ENCODE results near the gene DGKG. TPM values are rescaled to one million over a fixed set of nuclear protein-coding genes. Genes with fewer than 3 reads are reported as not detected.

The DGKG gene
- polyA plus RNA-seq, 1 donor (not counting 4 experiments of a cell fraction or from before 2014, with no cell fraction given): 0.22 TPM

- DNase-seq (ENCODE audit: low read depth, low spot score): peak; percentile 98
- TF ChIP-seq CTCF (optimal IDR thresholded peaks at IDR 0.05 in 1 of 3, IDR thresholded peaks at IDR 0.05 in 1 of 3, conservative IDR thresholded peaks at IDR 0.05 in 1 of 3; ENCODE audit: extremely low read depth in 1 of 3, insufficient read depth in 2 of 3, low read length in 3 of 3) (no peak), EZH2 (IDR thresholded peaks at IDR 0.05; ENCODE audit: low read length) (no peak)
- dilution Hi-C loops (cut with MboI; ENCODE audit: extremely low pct_ligation_motif_present, low sequenced_read_pairs): no loop called here
- peak overlapping the region; percentile 39 for H3K9ac ChIP-seq (ENCODE audit: control insufficient read depth, extremely low read depth, insufficient read depth, low read length)
- H3K9me1 ChIP-seq (ENCODE audit: control insufficient read depth, extremely low read depth, insufficient read depth, low read length): no peaks in the 10 kb centered on the region
- no peaks in the 10 kb centered on the region for H3K27me3 ChIP-seq (ENCODE audit: control insufficient read depth, extremely low read depth, insufficient read depth, low read length)
- H2AFZ ChIP-seq (ENCODE audit: control insufficient read depth, low read length): peak overlapping the region; percentile 57
- no peaks in the 10 kb centered on the region for H3K36me3 ChIP-seq (ENCODE audit: control insufficient read depth in 2 of 2, extremely low read depth in 1 of 2, insufficient read depth in 2 of 2, low read length in 2 of 2)
- H3K27ac ChIP-seq (ENCODE audit: control insufficient read depth, insufficient read depth, low read length): peak overlapping the region; percentile 79
- no peaks in the 10 kb centered on the region for H4K20me1 ChIP-seq (ENCODE audit: control insufficient read depth, extremely low read depth, insufficient read depth, low read length)
- H3K79me2 ChIP-seq (ENCODE audit: control insufficient read depth, insufficient read depth, low read length): no peaks in the 10 kb centered on the region
- peak overlapping the region; percentile 72 for H3K4me2 ChIP-seq (ENCODE audit: control insufficient read depth, extremely low read depth, insufficient read depth, low read depth, low read length)
- peak; percentile 97 for FAIRE-seq
- peaks cover 20% of the 10 kb centered on the region for H3K4me1 ChIP-seq (ENCODE audit: control insufficient read depth, extremely low read depth, insufficient read depth, low read length)
- H3K9me3 ChIP-seq (ENCODE audit: control insufficient read depth, low read depth, low read length): no peaks in the 10 kb centered on the region
- H3K4me3 ChIP-seq (ENCODE audit: control insufficient read depth in 2 of 3, extremely low read depth in 1 of 3, insufficient read depth in 2 of 3, low read depth in 1 of 3, low read length in 3 of 3): peak overlapping the region in 1 of 3 experiments; percentile 34
Measured at GRCh38 chr3:186320862-186321568, 41.0 kb downstream of the DGKG start.

DNA sequence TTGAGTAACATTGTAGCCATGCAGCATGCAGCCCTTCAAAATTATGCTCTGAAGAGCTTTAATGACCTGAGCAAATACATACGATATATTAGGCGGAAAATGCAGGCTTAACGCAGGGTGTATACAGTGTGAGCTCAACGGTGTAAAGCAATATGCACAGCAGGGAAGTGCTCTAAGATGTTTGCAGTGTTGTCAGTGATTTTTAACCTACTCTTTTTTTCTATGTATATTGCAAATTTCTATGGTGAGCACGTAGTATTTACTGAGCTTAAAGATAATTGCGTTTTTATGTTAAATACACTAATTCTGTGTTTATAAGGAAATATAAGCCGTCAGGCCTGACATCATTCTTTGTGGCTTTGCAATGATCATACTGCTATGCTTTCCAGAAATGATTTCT lies 42.1 kb downstream of the DGKG start:
- peaks cover 20% of the 10 kb centered on the region for H3K4me1 ChIP-seq (ENCODE audit: control insufficient read depth, extremely low read depth, insufficient read depth, low read length)
- dilution Hi-C loops (cut with MboI; ENCODE audit: extremely low pct_ligation_motif_present, low sequenced_read_pairs): no loop called here
- H3K9me3 ChIP-seq (ENCODE audit: control insufficient read depth, low read depth, low read length): no peaks in the 10 kb centered on the region
- peak overlapping the region; percentile 72 for H3K4me2 ChIP-seq (ENCODE audit: control insufficient read depth, extremely low read depth, insufficient read depth, low read depth, low read length)
- H3K27me3 ChIP-seq (ENCODE audit: control insufficient read depth, extremely low read depth, insufficient read depth, low read length): no peaks in the 10 kb centered on the region
- no peaks in the 10 kb centered on the region for H4K20me1 ChIP-seq (ENCODE audit: control insufficient read depth, extremely low read depth, insufficient read depth, low read length)
- H3K36me3 ChIP-seq (ENCODE audit: control insufficient read depth in 2 of 2, extremely low read depth in 1 of 2, insufficient read depth in 2 of 2, low read length in 2 of 2): no peaks in the 10 kb centered on the region
- no peak for TF ChIP-seq EZH2 (IDR thresholded peaks at IDR 0.05; ENCODE audit: low read length)
- TF ChIP-seq CTCF (optimal IDR thresholded peaks at IDR 0.05 in 1 of 3, IDR thresholded peaks at IDR 0.05 in 1 of 3, conservative IDR thresholded peaks at IDR 0.05 in 1 of 3; ENCODE audit: extremely low read depth in 1 of 3, insufficient read depth in 2 of 3, low read length in 3 of 3): no peak
- H3K9me1 ChIP-seq (ENCODE audit: control insufficient read depth, extremely low read depth, insufficient read depth, low read length): no peaks in the 10 kb centered on the region
- FAIRE-seq (no peak), DNase-seq (ENCODE audit: low read depth, low spot score) (no peak)
- H3K27ac ChIP-seq (ENCODE audit: control insufficient read depth, insufficient read depth, low read length): peak overlapping the region; percentile 79
- no peak overlapping the region for H3K4me3 ChIP-seq (ENCODE audit: control insufficient read depth in 2 of 3, extremely low read depth in 1 of 3, insufficient read depth in 2 of 3, low read depth in 1 of 3, low read length in 3 of 3)
- H2AFZ ChIP-seq (ENCODE audit: control insufficient read depth, low read length): no peak overlapping the region
- no peak overlapping the region for H3K9ac ChIP-seq (ENCODE audit: control insufficient read depth, extremely low read depth, insufficient read depth, low read length)
- H3K79me2 ChIP-seq (ENCODE audit: control insufficient read depth, insufficient read depth, low read length): no peaks in the 10 kb centered on the region

Data from keratinocyte (primary cell).